IPS DF 4.7 (cell line): ENCODE results near the gene NDUFA13.

Source experiments
- DNase-seq: peaks from one replicate; pipeline ENCODE4 v3.0.0-alpha.2; 2013; ENCODE audit warnings: low spot score; ENCODE audit errors: extremely low read depth

NDUFA13 gene

GRCh38 chr19:19566306-19566705 is 50.3 kb downstream of the NDUFA13 start:
- no peak for DNase-seq

- no peak for DNase-seq
Measured at GRCh38 chr19:19567391-19567790, 51.4 kb downstream of the NDUFA13 start.

GRCh38 chr19:19568802-19569756 is 53.1 kb downstream of the NDUFA13 start:
- no peak for DNase-seq

- DNase-seq = no peak
Measured at GRCh38 chr19:19570571-19570970, 54.5 kb downstream of the NDUFA13 start.

- no peak for DNase-seq
Measured at GRCh38 chr19:19571071-19571786, 55.2 kb downstream of the NDUFA13 start.

GRCh38 chr19:19575411-19575810 is 59.4 kb downstream of the NDUFA13 start:
- DNase-seq = no peak
